Pancreas (tissue), 10 donors: ENCODE results near the gene OR52W1. TPM values are rescaled to one million over a fixed set of nuclear protein-coding genes. Genes with fewer than 3 reads are reported as not detected.
"Not testable (repeated sequence)": the region's sequence is repeated elsewhere in the genome, so short reads cannot be mapped to it uniquely, and the experiment has no call there.

Experiments
- ATAC-seq, 4 donors: fragments of 200-7000 bp; cut with Tn5 transposase; one replicate each; pipeline versions ENCODE4 v1.8.0 to v1.9.1; 2020; ENCODE audit warnings: mild to moderate bottlenecking in 4 of 4, moderate library complexity in 4 of 4
- DNase-seq, 6 donors: peaks; one replicate each; pipeline ENCODE4 v3.0.0-alpha.2; 2020
- FAIRE-seq: peaks from 2 replicates; lab custom pipeline; 2012; peaks lifted over from hg19 to GRCh38; lab: Jason Lieb, UNC
- H3K27ac ChIP-seq, 4 donors: fragments of 200-600 bp; sonication (generic); 1 replicate in 3 of 4; 2 replicates in 1 of 4; pipeline versions ENCODE4 v1.5.0 to v1.8.0; 2020
- H3K27me3 ChIP-seq, 4 donors: fragments of 200-600 bp; one replicate each; pipeline ENCODE4 v1.8.0; 2021
- H3K36me3 ChIP-seq, 3 donors: fragments of 200-600 bp; sonication (generic) in 1 of 3; one replicate each; pipeline versions ENCODE4 v1.5.0 to v1.8.0; 2020 to 2021
- H3K4me1 ChIP-seq, 3 donors: fragments of 200-600 bp; one replicate each; pipeline ENCODE4 v1.8.0; 2021
- H3K4me3 ChIP-seq, 4 donors: fragments of 200-600 bp; sonication (generic) in 2 of 4; one replicate each; pipeline versions ENCODE4 v1.5.0 to v1.8.0; 2020 to 2021
- H3K9me3 ChIP-seq, 4 donors: fragments of 200-600 bp; one replicate each; pipeline ENCODE4 v1.8.0; 2021
- CTCF ChIP-seq, 4 donors: fragments of 200-600 bp; sonication (generic) in 3 of 4; IDR thresholded peaks; one replicate each; pipeline versions ENCODE4 v1.5.0 to v1.8.0; 2021; ENCODE audit warnings: antibody characterized with exemption in 4 of 4
- WGBS, 2 donors: extraction: QIAGEN DNeasy Blood & Tissue Kit; methylation state at CpG; one replicate each; pipeline ENCODE4 v1.1.7; 2013; 5-methylcytosine and 5-hydroxymethylcytosine counted together
- intact Hi-C, 3 donors: fragments of 100-400 bp; cut with DNase I; formaldehyde crosslinking; loops; one replicate each; pipeline versions ENCODE4 v1.11.1 to v1.14.2; 2022
- polyA plus RNA-seq, 2 donors: library from polyadenylated mRNA; stranded (reverse); fragments of 200-250 nt; gene quantifications; one replicate each; pipeline ENCODE4 v1.2.3, GENCODE V29; 2013
- total RNA-seq, 6 donors: library from RNA; stranded (reverse); fragmentation: NEBNext Ultra II Directional in 4 of 6; extraction: Animal tissue kit (Norgen Biotek cat#: 25700) in 4 of 6; gene quantifications; one replicate each; pipeline versions ENCODE4 v1.2.1 to v1.2.4, GENCODE V29; 2021 to 2023
- donor health status: healthy with polysubstance abuse.
- donor health status: DM: no; HTN: no; CAD: no; lungs with moderate emphysema.
- donor health status: DM: no; HTN: no; CAD: no.
- donor health status: control.
- donor health status: control.
- donor health status: Bipolar disorder and iron deficiency.
- donor health status: DM: yes; HTN: yes; CAD: no.
- donor health status: DM: no; HTN: no; CAD: no.
- donor health status: DM: no; HTN: no; CAD: no.
- donor health status: DM: yes; HTN: yes; CAD: no.

The OR52W1 gene
- total and polyA plus RNA-seq, 8 donors, result not detected

DNA sequence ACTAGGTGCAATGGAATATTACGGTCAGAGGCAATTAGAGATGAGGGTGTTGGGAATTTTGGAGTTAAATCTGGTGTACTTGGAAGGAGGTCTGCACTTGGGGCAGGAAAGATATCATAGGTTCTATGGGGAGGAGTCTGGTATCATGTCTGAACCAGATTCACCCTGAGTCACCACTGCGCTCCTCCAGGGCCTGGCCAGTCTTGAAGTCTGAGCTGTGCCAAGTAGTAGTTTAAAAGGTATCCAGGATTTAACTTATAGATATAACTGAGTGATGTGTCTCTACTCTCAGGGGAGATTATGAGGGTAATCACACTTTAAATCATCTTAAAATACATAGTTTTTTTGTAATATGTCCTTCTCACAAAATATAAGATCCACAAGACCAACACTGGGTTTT lies 46.5 kb downstream of the OR52W1 start:
- intact Hi-C loops, result loop anchor here in 1 of 3 donors (10.0 kb wide), 1 partner anchor 49 kb away; no protein-coding TSS in a partner anchor

GRCh38 chr11:6248248-6248647 lies 49.2 kb downstream of the OR52W1 start:
- Histone ChIP-seq H3K36me3 (no peaks in the 10 kb centered on the region), H3K9me3 (no peaks in the 10 kb centered on the region), H3K4me3 (no peak overlapping the region), H3K4me1 (peaks cover 4 to 24% (median 17%) of the 10 kb centered on the region in 3 donors), H3K27ac (no peak overlapping the region), H3K27me3 (no peaks in the 10 kb centered on the region)
- ATAC-seq, result no peak
- DNase-seq, result no peak
- no peak for FAIRE-seq
- 89 to 100% methylated on average over 1 of the region's 1 CpG for WGBS, 2 donors
- intact Hi-C loops, result loop anchor here in 1 of 3 donors (10.0 kb wide), 1 partner anchor 47 kb away; no protein-coding TSS in a partner anchor
- TF ChIP-seq CTCF (IDR thresholded peaks at IDR 0.05), result no peak

More for the DNA sequence above, 46.5 kb downstream of the OR52W1 start:
- H3K9me3 ChIP-seq, result no peaks in the 10 kb centered on the region
- FAIRE-seq, result no peak
- peaks cover 0 to 6% (median 0%) of the 10 kb centered on the region in 3 donors for H3K4me1 ChIP-seq
- 93 to 98% methylated on average over 2 of the region's 2 CpGs for WGBS, 2 donors
- H3K4me3 ChIP-seq, result no peak overlapping the region
- no peaks in the 10 kb centered on the region for H3K27me3 ChIP-seq
- no peak for TF ChIP-seq CTCF (IDR thresholded peaks at IDR 0.05)
- no peak for DNase-seq
- no peak for ATAC-seq
- H3K27ac ChIP-seq, result no peak overlapping the region
- no peaks in the 10 kb centered on the region for H3K36me3 ChIP-seq

DNA sequence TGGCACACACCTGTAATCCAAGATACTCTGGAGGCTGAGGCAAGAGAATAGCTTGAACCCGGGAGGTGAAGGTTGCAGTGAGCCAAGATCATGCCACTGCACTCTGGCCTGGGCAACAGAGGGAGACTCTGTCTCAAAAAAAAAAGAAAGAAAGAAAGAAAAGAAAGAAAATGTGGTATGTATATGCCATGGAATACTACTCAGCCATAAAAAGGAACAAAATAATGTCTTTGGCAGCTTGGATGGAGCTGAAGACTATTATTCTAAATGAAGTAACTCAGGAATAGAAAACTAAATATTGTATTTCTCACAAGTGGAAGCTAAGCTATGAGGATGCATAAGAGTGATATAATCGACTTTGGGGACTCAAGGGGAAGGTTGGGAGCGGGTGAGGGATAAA lies 49.9 kb downstream of the OR52W1 start:
- not testable (repeated sequence) for FAIRE-seq, ATAC-seq

More for the DNA sequence above, 49.9 kb downstream of the OR52W1 start:
- not testable (repeated sequence) for H3K27me3 ChIP-seq, H3K9me3 ChIP-seq, H3K27ac ChIP-seq, H3K36me3 ChIP-seq, DNase-seq, H3K4me3 ChIP-seq
- peaks cover 10 to 31% (median 24%) of the 10 kb centered on the region in 3 donors for H3K4me1 ChIP-seq
- intact Hi-C loops, result loop anchor here in 1 of 3 donors (10.0 kb wide), 1 partner anchor 46 kb away; no protein-coding TSS in a partner anchor
- 75 to 93% methylated on average over 3 of the region's 3 CpGs for WGBS, 2 donors

Other genes starting within 250 kb of the OR52W1 start
- gene OR56A5, start 230.7 kb upstream of the OR52W1 start, total RNA-seq, result not detected
- gene OR56A5, start 230.7 kb upstream of the OR52W1 start, polyA plus RNA-seq, result not detected
- gene OR52L1, start 212.2 kb upstream of the OR52W1 start, total RNA-seq, result not detected
- not detected for gene OR52L1, start 212.2 kb upstream of the OR52W1 start, polyA plus RNA-seq
- gene OR56A4, start 192.3 kb upstream of the OR52W1 start, total RNA-seq, result under 1 TPM in 1 of 6 donors, not detected in 5; 0.06 TPM
- gene OR56A4, start 192.3 kb upstream of the OR52W1 start, polyA plus RNA-seq, result not detected
- not detected for gene OR56A1, start 168.5 kb upstream of the OR52W1 start, total RNA-seq
- gene OR56A1, start 168.5 kb upstream of the OR52W1 start, polyA plus RNA-seq, result not detected
- not detected for gene OR56B4, start 91.5 kb upstream of the OR52W1 start, total RNA-seq
- gene OR56B4, start 91.5 kb upstream of the OR52W1 start, polyA plus RNA-seq, result not detected
- not detected for gene OR52B2, start 28.9 kb upstream of the OR52W1 start, total RNA-seq
- gene OR52B2, start 28.9 kb upstream of the OR52W1 start, polyA plus RNA-seq, result not detected
- not detected for gene C11orf42, start 6.3 kb downstream of the OR52W1 start, total RNA-seq
- not detected for gene C11orf42, start 6.3 kb downstream of the OR52W1 start, polyA plus RNA-seq
- 10 to 100 TPM; 13.0 to 28.1 (median 18.4) TPM for gene FHIP1B, start 35.4 kb downstream of the OR52W1 start, total RNA-seq
- gene FHIP1B, start 35.4 kb downstream of the OR52W1 start, polyA plus RNA-seq, result 10 to 100 TPM; 74.3 to 82.9 TPM
- under 1 TPM; 0.12 to 0.28 (median 0.22) TPM for gene CNGA4, start 39.9 kb downstream of the OR52W1 start, total RNA-seq
- gene CNGA4, start 39.9 kb downstream of the OR52W1 start, polyA plus RNA-seq, result under 1 TPM; 0.14 to 0.46 TPM
- gene CCKBR, start 60.6 kb downstream of the OR52W1 start, total RNA-seq, result 10 to 100 TPM in 2 of 6 donors, 1 to 10 TPM in 4; 1.3 to 19.7 (median 3.1) TPM
- 1 to 10 TPM; 2.5 to 7.7 TPM for gene CCKBR, start 60.6 kb downstream of the OR52W1 start, polyA plus RNA-seq
- gene CAVIN3, start 121.3 kb downstream of the OR52W1 start, total RNA-seq, result 10 to 100 TPM in 5 of 6 donors, 1 to 10 TPM in 1; 9.7 to 16.7 (median 14.7) TPM
- 10 to 100 TPM; 20.8 to 28.7 TPM for gene CAVIN3, start 121.3 kb downstream of the OR52W1 start, polyA plus RNA-seq
- gene SMPD1, start 191.2 kb downstream of the OR52W1 start, total RNA-seq, result 10 to 100 TPM; 19.4 to 32.3 (median 28.4) TPM
- gene SMPD1, start 191.2 kb downstream of the OR52W1 start, polyA plus RNA-seq, result 10 to 100 TPM; 30.6 to 62.0 TPM
- 10 to 100 TPM; 11.4 to 23.0 (median 13.9) TPM for gene APBB1, start 219.9 kb downstream of the OR52W1 start, total RNA-seq
- 10 to 100 TPM; 22.7 to 69.3 TPM for gene APBB1, start 219.9 kb downstream of the OR52W1 start, polyA plus RNA-seq
- 1 to 10 TPM in 5 of 6 donors, under 1 TPM in 1; 0.91 to 4.1 (median 1.8) TPM for gene HPX, start 241.8 kb downstream of the OR52W1 start, total RNA-seq
- gene HPX, start 241.8 kb downstream of the OR52W1 start, polyA plus RNA-seq, result 1 to 10 TPM; 4.2 to 5.2 TPM